ENCODE measurements around the gene ATOH8.

GRCh38 chr2:85706599-85707296 is 47.0 kb upstream of the ATOH8 start:
- TF ChIP-seq, protein P1, sequence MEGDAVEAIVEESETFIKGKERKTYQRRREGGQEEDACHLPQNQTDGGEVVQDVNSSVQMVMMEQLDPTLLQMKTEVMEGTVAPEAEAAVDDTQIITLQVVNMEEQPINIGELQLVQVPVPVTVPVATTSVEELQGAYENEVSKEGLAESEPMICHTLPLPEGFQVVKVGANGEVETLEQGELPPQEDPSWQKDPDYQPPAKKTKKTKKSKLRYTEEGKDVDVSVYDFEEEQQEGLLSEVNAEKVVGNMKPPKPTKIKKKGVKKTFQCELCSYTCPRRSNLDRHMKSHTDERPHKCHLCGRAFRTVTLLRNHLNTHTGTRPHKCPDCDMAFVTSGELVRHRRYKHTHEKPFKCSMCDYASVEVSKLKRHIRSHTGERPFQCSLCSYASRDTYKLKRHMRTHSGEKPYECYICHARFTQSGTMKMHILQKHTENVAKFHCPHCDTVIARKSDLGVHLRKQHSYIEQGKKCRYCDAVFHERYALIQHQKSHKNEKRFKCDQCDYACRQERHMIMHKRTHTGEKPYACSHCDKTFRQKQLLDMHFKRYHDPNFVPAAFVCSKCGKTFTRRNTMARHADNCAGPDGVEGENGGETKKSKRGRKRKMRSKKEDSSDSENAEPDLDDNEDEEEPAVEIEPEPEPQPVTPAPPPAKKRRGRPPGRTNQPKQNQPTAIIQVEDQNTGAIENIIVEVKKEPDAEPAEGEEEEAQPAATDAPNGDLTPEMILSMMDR (IDR thresholded peaks at IDR 0.05; ENCODE audit: low read length), result no peak
- TF ChIP-seq EZH2 (IDR thresholded peaks at IDR 0.05; ENCODE audit: borderline replicate concordance, low read length), result no peak

Data from OCI-LY1 (cell line).